ENCODE data around the gene THADA.

Gene THADA

DNA sequence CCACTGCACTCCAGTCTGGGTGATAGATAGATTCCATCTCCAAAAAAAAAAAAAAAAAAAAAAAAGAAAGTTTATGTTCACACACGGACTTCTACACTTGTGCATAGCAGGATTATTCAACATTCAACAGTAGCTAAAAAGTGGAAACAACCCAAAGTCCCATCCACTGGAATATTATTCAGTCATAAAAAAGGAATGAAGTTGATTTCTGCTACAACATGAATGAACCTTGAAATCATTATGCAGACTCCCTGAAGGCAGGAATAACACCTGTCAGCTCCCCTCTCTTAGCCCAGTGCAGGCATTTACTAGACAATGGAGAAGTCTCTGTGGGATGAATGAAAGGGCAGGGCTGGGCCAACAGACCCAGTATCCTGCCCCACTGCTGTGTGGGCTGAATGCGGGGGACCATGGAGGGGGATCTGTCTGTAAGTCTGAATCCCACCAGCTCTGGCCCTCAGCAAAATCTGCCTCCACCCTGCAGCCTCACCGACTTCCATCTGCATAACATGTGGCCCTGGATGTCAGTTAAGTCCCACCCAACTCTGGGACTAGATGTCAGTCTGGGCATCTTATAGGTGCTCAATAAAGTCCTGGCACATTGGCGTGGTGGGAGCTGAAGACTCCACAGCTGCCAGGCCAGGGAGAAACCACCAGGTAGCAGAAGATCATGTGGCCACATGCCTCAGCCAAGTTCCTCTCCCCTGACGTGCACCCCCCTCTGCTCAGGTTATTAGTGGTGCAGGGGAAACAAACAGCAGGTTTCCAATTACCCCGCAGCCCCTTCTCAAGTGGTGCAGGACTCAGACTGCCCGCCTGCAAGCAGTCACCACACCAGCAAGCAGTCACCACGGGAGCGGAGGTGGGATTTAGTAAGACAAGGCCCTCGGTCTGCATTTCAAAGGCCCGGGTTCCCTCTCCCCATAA, 378.3 kb downstream of the THADA start:
- no peaks in the 10 kb centered on the region for H3K9me3 ChIP-seq (ENCODE audit: control insufficient read depth, insufficient read depth, low read depth, low read length)
- H3K27ac ChIP-seq (ENCODE audit: extremely low read depth, low read depth, low read length) = no peak overlapping the region
- H3K36me3 ChIP-seq (ENCODE audit: control insufficient read depth in 2 of 2, insufficient read depth in 1 of 2, low read length in 2 of 2) = peaks cover 0 to 3% of the 10 kb centered on the region in 2 experiments; a peak in 1 of 3 replicates
- H3K4me1 ChIP-seq (ENCODE audit: control insufficient read depth, insufficient read depth, low read length) = peaks cover 27% of the 10 kb centered on the region
- no peak overlapping the region for H3K4me3 ChIP-seq (ENCODE audit: low read depth, low read length)
- CTCF ChIA-PET = interaction anchor here (0.9 to 4.1 kb wide), 4 partner anchors 12 to 389 kb away, joined by 3 to 25 read pairs (median 3); no protein-coding TSS in a partner anchor
- POLR2A ChIA-PET = interaction anchor here (0.7 to 2.2 kb wide), 4 partner anchors 9 to 83 kb away, joined by 4 to 10 read pairs (median 8); partner anchors contain the start of gene ZFP36L2
- TF ChIP-seq ZNF146 (tag by site-specific recombination; IDR thresholded peaks at IDR 0.05) (peak; percentile 68; the same call in 1 of the 2 replicates), ZNF19 (tag by site-specific recombination; IDR thresholded peaks at IDR 0.05; ENCODE audit: low read depth) (no peak), ZNF138 (tag by site-specific recombination; IDR thresholded peaks at IDR 0.05; ENCODE audit: borderline replicate concordance) (no peak), ZNF701 (tag by site-specific recombination; IDR thresholded peaks at IDR 0.05) (no peak), WT1 (tag by site-specific recombination; IDR thresholded peaks at IDR 0.05) (peak; percentile 75), KLF16 (tag by site-specific recombination; IDR thresholded peaks at IDR 0.05) (no peak), ZNF521 (tag by site-specific recombination; IDR thresholded peaks at IDR 0.05) (no peak), ZNF48 (tag by site-specific recombination; IDR thresholded peaks at IDR 0.05) (no peak), ZNF394 (tag by site-specific recombination; IDR thresholded peaks at IDR 0.05; ENCODE audit: borderline replicate concordance) (no peak), ZNF350 (tag by site-specific recombination; IDR thresholded peaks at IDR 0.05) (no peak), ZNF423 (tag by site-specific recombination; IDR thresholded peaks at IDR 0.05) (peak; percentile 52; the same call in 1 of the 2 replicates), ZXDB (tag by site-specific recombination; IDR thresholded peaks at IDR 0.05) (no peak), GLIS2 (tag by site-specific recombination; IDR thresholded peaks at IDR 0.05) (0 out of 2 replicates have a peak, but pooled peaks have one; percentile 20), ZNF335 (tag by site-specific recombination; conservative IDR thresholded peaks at IDR 0.05) (0 out of 2 replicates have a peak, but pooled peaks have one; percentile 53), ZNF341 (tag by site-specific recombination; IDR thresholded peaks at IDR 0.05; ENCODE audit: low read depth) (peak; percentile 77), ZNF626 (tag by site-specific recombination; IDR thresholded peaks at IDR 0.05) (no peak), ZNF600 (tag by site-specific recombination; IDR thresholded peaks at IDR 0.05) (no peak), ZNF202 (tag by site-specific recombination; IDR thresholded peaks at IDR 0.05; ENCODE audit: borderline replicate concordance) (no peak), ZNF248 (tag by site-specific recombination; IDR thresholded peaks at IDR 0.05) (no peak), ZNF266 (tag by site-specific recombination; IDR thresholded peaks at IDR 0.05; ENCODE audit: low read depth) (no peak), GLIS1 (tag by site-specific recombination; IDR thresholded peaks at IDR 0.05) (peak; percentile 73), ZNF311 (tag by site-specific recombination; IDR thresholded peaks at IDR 0.05; ENCODE audit: borderline replicate concordance) (no peak), HOXC10 (CRISPR knock-in tag; IDR thresholded peaks at IDR 0.05) (no peak), TRIM28 (IDR thresholded peaks at IDR 0.05; ENCODE audit: borderline replicate concordance, low read length) (peak; percentile 43; the same call in 1 of the 2 replicates), KLF9 (tag by site-specific recombination; IDR thresholded peaks at IDR 0.05; ENCODE audit: low read depth) (no peak), ZIC2 (tag by site-specific recombination; IDR thresholded peaks at IDR 0.05) (peak; percentile 99), ZNF23 (tag by site-specific recombination; IDR thresholded peaks at IDR 0.05; ENCODE audit: borderline replicate concordance) (no peak)
- TF ChIP-seq, protein P1, sequence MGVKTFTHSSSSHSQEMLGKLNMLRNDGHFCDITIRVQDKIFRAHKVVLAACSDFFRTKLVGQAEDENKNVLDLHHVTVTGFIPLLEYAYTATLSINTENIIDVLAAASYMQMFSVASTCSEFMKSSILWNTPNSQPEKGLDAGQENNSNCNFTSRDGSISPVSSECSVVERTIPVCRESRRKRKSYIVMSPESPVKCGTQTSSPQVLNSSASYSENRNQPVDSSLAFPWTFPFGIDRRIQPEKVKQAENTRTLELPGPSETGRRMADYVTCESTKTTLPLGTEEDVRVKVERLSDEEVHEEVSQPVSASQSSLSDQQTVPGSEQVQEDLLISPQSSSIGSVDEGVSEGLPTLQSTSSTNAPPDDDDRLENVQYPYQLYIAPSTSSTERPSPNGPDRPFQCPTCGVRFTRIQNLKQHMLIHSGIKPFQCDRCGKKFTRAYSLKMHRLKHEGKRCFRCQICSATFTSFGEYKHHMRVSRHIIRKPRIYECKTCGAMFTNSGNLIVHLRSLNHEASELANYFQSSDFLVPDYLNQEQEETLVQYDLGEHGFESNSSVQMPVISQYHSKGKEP (tag by site-specific recombination; IDR thresholded peaks at IDR 0.05) = peak; percentile 73
- TF ChIP-seq, protein P2, sequence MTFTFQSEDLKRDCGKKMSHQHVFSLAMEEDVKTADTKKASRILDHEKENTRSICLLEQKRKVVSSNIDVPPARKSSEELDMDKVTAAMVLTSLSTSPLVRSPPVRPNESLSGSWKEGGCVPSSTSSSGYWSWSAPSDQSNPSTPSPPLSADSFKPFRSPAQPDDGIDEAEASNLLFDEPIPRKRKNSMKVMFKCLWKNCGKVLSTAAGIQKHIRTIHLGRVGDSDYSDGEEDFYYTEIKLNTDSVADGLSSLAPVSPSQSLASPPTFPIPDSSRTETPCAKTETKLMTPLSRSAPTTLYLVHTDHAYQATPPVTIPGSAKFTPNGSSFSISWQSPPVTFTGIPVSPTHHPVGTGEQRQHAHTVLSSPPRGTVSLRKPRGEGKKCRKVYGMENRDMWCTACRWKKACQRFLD (tag by site-specific recombination; IDR thresholded peaks at IDR 0.05) = no peak
- TF ChIP-seq, protein P3, sequence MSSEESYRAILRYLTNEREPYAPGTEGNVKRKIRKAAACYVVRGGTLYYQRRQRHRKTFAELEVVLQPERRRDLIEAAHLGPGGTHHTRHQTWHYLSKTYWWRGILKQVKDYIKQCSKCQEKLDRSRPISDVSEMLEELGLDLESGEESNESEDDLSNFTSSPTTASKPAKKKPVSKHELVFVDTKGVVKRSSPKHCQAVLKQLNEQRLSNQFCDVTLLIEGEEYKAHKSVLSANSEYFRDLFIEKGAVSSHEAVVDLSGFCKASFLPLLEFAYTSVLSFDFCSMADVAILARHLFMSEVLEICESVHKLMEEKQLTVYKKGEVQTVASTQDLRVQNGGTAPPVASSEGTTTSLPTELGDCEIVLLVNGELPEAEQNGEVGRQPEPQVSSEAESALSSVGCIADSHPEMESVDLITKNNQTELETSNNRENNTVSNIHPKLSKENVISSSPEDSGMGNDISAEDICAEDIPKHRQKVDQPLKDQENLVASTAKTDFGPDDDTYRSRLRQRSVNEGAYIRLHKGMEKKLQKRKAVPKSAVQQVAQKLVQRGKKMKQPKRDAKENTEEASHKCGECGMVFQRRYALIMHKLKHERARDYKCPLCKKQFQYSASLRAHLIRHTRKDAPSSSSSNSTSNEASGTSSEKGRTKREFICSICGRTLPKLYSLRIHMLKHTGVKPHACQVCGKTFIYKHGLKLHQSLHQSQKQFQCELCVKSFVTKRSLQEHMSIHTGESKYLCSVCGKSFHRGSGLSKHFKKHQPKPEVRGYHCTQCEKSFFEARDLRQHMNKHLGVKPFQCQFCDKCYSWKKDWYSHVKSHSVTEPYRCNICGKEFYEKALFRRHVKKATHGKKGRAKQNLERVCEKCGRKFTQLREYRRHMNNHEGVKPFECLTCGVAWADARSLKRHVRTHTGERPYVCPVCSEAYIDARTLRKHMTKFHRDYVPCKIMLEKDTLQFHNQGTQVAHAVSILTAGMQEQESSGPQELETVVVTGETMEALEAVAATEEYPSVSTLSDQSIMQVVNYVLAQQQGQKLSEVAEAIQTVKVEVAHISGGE (tag by site-specific recombination; conservative IDR thresholded peaks at IDR 0.05; ENCODE audit: low read depth) = no peak

All from HEK293 (cell line).